IgD-negative memory B cell (primary cell): ENCODE measurements around the gene RAB13. TPM values are rescaled to one million over a fixed set of nuclear protein-coding genes. Genes with fewer than 3 reads are reported as not detected.
A peak's percentile ranks its signal among the peaks of the same experiment; 100 is the strongest.
"Not testable (repeated sequence)": the region's sequence is repeated elsewhere in the genome, so short reads cannot be mapped to it uniquely, and the experiment has no call there.

ENCODE experiments used
- H3K27ac Mint-ChIP-seq, 3 donors: one replicate each; pipeline ENCODE4 v1.8.0; 2020 to 2022; ENCODE audit warnings: mild to moderate bottlenecking in 3 of 3, mixed read lengths in 3 of 3, moderate library complexity in 1 of 3
- H3K27me3 Mint-ChIP-seq: one replicate; pipeline ENCODE4 v1.8.0; 2021; ENCODE audit warnings: mixed read lengths
- H3K36me3 Mint-ChIP-seq: one replicate; pipeline ENCODE4 v1.8.0; 2020; ENCODE audit warnings: mild to moderate bottlenecking, mixed read lengths
- H3K4me1 Mint-ChIP-seq, 3 donors: one replicate each; pipeline ENCODE4 v1.8.0; 2020 to 2022; ENCODE audit warnings: mixed read lengths in 3 of 3, mild to moderate bottlenecking in 1 of 3
- H3K4me3 Mint-ChIP-seq, 4 donors: one replicate each; pipeline ENCODE4 v1.8.0; 2020 to 2022; ENCODE audit warnings: mild to moderate bottlenecking in 4 of 4, mixed read lengths in 4 of 4, moderate library complexity in 3 of 4
- H3K9me3 Mint-ChIP-seq, 3 donors: one replicate each; pipeline ENCODE4 v1.8.0; 2020 to 2021; ENCODE audit warnings: mixed read lengths in 3 of 3, mild to moderate bottlenecking in 1 of 3
- polyA plus RNA-seq: library from polyadenylated mRNA; unstranded; fragments of 300-500 nt; fragmentation: Illumina TruSeq; gene quantifications from one replicate; pipeline ENCODE4 v1.2.3, GENCODE V29; 2021

RAB13 gene
- not detected for polyA plus RNA-seq

- H3K4me1 Mint-ChIP-seq = peaks cover 23 to 24% (median 23%) of the 10 kb centered on the region in 3 donors
- H3K27ac Mint-ChIP-seq = peak within 1 kb of the TSS; percentile 82 to 97 (median 96)
- no peaks in the 10 kb centered on the region for H3K27me3 Mint-ChIP-seq
- H3K4me3 Mint-ChIP-seq = peak within 1 kb of the TSS; percentile 67 to 90 (median 84)
- peaks cover 0 to 2% (median 0%) of the 10 kb centered on the region in 3 donors for H3K9me3 Mint-ChIP-seq
- H3K36me3 Mint-ChIP-seq = no peaks in the 10 kb centered on the region
Measured at GRCh38 chr1:153985941-153986761, at the start of gene RAB13. Gene RAB13 (minus strand): TSS chr1:153986339. CDS start chr1:153986236, 103 bp downstream.

GRCh38 chr1:154033697-154034096 lies 47.6 kb upstream of the RAB13 start:
- H3K27me3 Mint-ChIP-seq, H3K27ac Mint-ChIP-seq, H3K9me3 Mint-ChIP-seq, H3K4me3 Mint-ChIP-seq, H3K4me1 Mint-ChIP-seq, H3K36me3 Mint-ChIP-seq: not testable (repeated sequence)

GRCh38 chr1:154019940-154020339 lies 33.8 kb upstream of the RAB13 start:
- no peaks in the 10 kb centered on the region for H3K27me3 Mint-ChIP-seq
- peaks cover 3% of the 10 kb centered on the region for H3K36me3 Mint-ChIP-seq
- no peaks in the 10 kb centered on the region for H3K9me3 Mint-ChIP-seq
- no peak overlapping the region for H3K4me3 Mint-ChIP-seq
- no peaks in the 10 kb centered on the region for H3K4me1 Mint-ChIP-seq
- no peak overlapping the region for H3K27ac Mint-ChIP-seq

DNA sequence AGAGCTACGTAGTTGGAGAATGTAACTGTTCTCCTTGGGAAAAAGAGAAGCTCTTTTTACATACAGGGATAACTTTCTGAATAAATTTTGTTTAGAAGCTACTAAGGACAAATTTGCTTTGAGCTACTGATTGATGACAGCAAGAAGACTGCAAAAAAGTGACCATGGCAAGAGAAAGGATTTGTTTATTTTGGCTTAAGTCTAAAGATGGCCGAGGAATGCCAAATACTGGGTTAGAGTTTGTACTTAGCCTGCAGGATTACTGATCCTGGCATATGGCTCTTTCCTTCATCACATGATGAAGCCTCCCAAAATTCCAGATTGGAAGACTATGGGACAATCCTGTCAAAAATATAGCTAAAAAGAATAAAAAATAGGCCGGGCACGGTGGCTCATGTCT lies 33.1 kb upstream of the RAB13 start:
- Mint-ChIP-seq H3K4me3 (no peak overlapping the region), H3K9me3 (no peaks in the 10 kb centered on the region), H3K4me1 (no peaks in the 10 kb centered on the region), H3K27me3 (no peaks in the 10 kb centered on the region), H3K36me3 (peaks cover 3% of the 10 kb centered on the region), H3K27ac (no peak overlapping the region)

- H3K27me3 Mint-ChIP-seq = no peaks in the 10 kb centered on the region
- H3K27ac Mint-ChIP-seq = no peak overlapping the region
- H3K4me3 Mint-ChIP-seq = peak overlapping the region in 1 of 4 donors; percentile 13
- H3K9me3 Mint-ChIP-seq = no peaks in the 10 kb centered on the region
- no peaks in the 10 kb centered on the region for H3K4me1 Mint-ChIP-seq
- peaks cover 3% of the 10 kb centered on the region for H3K36me3 Mint-ChIP-seq
Measured at GRCh38 chr1:154014154-154014907, 28.2 kb upstream of the RAB13 start.

DNA sequence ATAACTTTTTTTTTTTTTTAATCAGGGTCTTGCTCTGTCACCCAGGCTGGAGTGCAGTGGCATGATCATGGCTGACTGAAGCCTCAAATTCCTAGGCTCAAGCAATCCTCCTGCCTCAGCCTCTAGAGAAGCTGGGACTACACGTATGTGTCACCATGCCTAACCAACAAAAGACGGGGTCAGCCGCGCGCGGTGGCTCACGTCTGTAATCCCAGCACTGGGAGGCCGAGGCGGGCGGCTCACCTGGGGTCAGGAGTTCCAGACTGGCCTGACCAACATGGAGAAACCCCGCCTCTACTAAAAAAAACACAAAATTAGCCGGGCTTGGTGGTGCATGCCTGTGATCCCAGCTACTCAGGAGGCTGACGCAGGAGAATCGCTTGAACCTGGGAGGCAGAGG lies 26.4 kb upstream of the RAB13 start:
- H3K36me3 Mint-ChIP-seq, H3K27me3 Mint-ChIP-seq, H3K4me1 Mint-ChIP-seq: not testable (repeated sequence)

DNA sequence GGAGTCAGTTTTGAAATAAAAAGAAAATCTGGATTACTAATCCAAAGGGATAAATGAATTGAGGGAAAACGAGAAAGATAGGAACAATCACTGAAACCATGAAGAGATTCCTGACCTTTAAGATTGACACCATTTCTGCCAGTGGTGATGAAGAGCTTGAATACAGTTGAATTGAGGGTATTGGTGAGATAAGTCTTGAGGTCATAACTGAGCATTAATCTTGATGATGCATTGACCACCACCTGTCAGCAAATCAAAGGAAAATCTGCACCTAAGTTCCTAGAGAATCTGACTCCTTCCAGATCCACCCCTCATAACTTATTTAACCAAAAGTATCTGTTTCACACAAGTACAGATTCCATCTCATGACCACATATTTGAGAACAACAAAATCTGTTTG lies 26.0 kb upstream of the RAB13 start:
- no peaks in the 10 kb centered on the region for H3K4me1 Mint-ChIP-seq
- no peak overlapping the region for H3K27ac Mint-ChIP-seq
- peaks cover 3% of the 10 kb centered on the region for H3K36me3 Mint-ChIP-seq
- no peak overlapping the region for H3K4me3 Mint-ChIP-seq
- H3K9me3 Mint-ChIP-seq = no peaks in the 10 kb centered on the region
- no peaks in the 10 kb centered on the region for H3K27me3 Mint-ChIP-seq

More for the DNA sequence above, 26.4 kb upstream of the RAB13 start:
- not testable (repeated sequence) for H3K4me3 Mint-ChIP-seq, H3K27ac Mint-ChIP-seq, H3K9me3 Mint-ChIP-seq

DNA sequence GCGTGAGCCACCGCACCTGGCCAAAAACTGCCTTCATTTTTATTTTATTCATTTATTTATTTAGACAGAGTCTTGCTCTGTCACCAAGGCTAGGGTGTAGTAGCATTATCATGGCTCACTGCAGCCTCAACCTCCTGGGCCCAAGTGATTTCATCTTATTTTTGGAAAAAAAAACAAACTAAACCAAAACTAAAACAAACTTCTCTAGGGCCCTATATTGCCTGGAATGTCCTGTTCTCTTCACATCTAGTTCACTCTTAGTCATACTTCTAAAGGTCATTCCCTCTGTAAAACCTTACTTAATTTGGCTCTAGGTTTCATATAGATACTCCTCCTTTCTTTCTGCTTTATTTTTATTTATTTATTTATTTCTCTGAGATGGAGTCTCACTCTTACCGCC lies 20.0 kb upstream of the RAB13 start:
- Mint-ChIP-seq H3K27me3 (no peaks in the 10 kb centered on the region), H3K4me1 (no peaks in the 10 kb centered on the region), H3K4me3 (no peak overlapping the region), H3K9me3 (no peaks in the 10 kb centered on the region), H3K27ac (no peak overlapping the region), H3K36me3 (no peaks in the 10 kb centered on the region)

- peaks cover 0 to 3% (median under 1%) of the 10 kb centered on the region in 3 donors for H3K4me1 Mint-ChIP-seq
- no peak overlapping the region for H3K27ac Mint-ChIP-seq
- peaks cover 2% of the 10 kb centered on the region for H3K36me3 Mint-ChIP-seq
- H3K4me3 Mint-ChIP-seq = no peak overlapping the region
- no peaks in the 10 kb centered on the region for H3K9me3 Mint-ChIP-seq
- H3K27me3 Mint-ChIP-seq = no peaks in the 10 kb centered on the region
Measured at GRCh38 chr1:154000420-154000819, 14.3 kb upstream of the RAB13 start.

- H3K36me3 Mint-ChIP-seq, H3K27me3 Mint-ChIP-seq, H3K9me3 Mint-ChIP-seq, H3K27ac Mint-ChIP-seq, H3K4me3 Mint-ChIP-seq: not testable (repeated sequence)
- H3K4me1 Mint-ChIP-seq = peaks cover 8 to 11% (median 9%) of the 10 kb centered on the region in 3 donors
Measured at GRCh38 chr1:153996882-153997281, 10.7 kb upstream of the RAB13 start.

DNA sequence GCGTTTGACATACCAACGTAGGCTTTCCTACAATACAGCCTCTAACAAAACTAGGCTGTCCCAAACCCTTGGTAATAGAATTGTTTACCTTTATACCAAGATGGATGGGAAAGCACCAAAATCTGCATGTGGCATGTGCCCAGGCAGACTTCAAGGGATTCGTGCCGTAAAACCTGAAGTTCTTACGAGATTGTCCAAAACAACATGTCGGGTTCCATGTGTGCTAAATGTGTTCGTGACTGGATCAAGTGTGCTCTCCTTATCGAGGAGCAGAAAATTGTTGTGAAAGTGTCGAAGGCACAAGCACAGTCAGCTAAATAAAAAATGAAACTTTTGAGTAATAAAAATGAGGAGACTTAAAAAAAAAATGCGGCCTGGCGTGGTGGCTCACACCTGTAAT lies 9.5 kb upstream of the RAB13 start:
- H3K4me3 Mint-ChIP-seq = peak overlapping the region in 1 of 4 donors; percentile 83
- no peaks in the 10 kb centered on the region for H3K27me3 Mint-ChIP-seq

GRCh38 chr1:153995202-153995601 lies 9.1 kb upstream of the RAB13 start:
- H3K27ac Mint-ChIP-seq = peak overlapping the region in 1 of 3 donors; percentile 39
- no peaks in the 10 kb centered on the region for H3K27me3 Mint-ChIP-seq
- H3K36me3 Mint-ChIP-seq = peaks cover 9% of the 10 kb centered on the region
- peak overlapping the region in 1 of 4 donors; percentile 83 for H3K4me3 Mint-ChIP-seq
- H3K9me3 Mint-ChIP-seq = peaks cover 0 to 2% (median 0%) of the 10 kb centered on the region in 3 donors
- H3K4me1 Mint-ChIP-seq = peaks cover 18 to 24% (median 18%) of the 10 kb centered on the region in 3 donors

More for the DNA sequence above, 9.5 kb upstream of the RAB13 start:
- H3K27ac Mint-ChIP-seq = peak overlapping the region in 1 of 3 donors; percentile 39
- H3K36me3 Mint-ChIP-seq = peaks cover 9% of the 10 kb centered on the region
- peaks cover 14 to 20% (median 15%) of the 10 kb centered on the region in 3 donors for H3K4me1 Mint-ChIP-seq
- no peaks in the 10 kb centered on the region for H3K9me3 Mint-ChIP-seq

DNA sequence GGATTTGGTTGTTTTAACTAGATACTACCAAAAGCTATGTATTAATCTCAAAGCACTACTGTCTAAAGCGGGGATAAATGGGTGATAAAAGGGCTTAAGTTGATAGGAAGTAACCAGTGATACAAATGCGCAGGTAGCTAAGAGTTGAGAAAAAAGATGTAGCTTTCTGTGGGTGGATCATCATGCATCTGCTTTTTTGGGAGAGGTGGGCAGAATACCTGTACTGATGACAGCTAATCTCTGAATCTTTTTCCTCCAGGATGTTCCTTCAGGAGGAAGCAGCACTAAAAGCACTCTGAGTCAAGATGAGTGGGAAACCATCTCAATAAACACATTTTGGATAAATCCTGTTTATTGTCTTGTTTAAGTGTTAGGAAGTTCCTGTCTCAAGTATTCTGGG lies 5.7 kb upstream of the RAB13 start:
- H3K4me3 Mint-ChIP-seq = peak overlapping the region; percentile 84 to 99 (median 98)
- peak overlapping the region; percentile 85 to 100 (median 99) for H3K27ac Mint-ChIP-seq
- peaks cover 8% of the 10 kb centered on the region for H3K36me3 Mint-ChIP-seq
- H3K27me3 Mint-ChIP-seq = no peaks in the 10 kb centered on the region
- H3K9me3 Mint-ChIP-seq = peaks cover 0 to 2% (median 0%) of the 10 kb centered on the region in 3 donors
- H3K4me1 Mint-ChIP-seq = peaks cover 24 to 28% (median 24%) of the 10 kb centered on the region in 3 donors

- Mint-ChIP-seq H3K27ac (peak overlapping the region; percentile 85 to 100 (median 99)), H3K9me3 (peaks cover 0 to 2% (median 0%) of the 10 kb centered on the region in 3 donors), H3K4me1 (peaks cover 29 to 32% (median 29%) of the 10 kb centered on the region in 3 donors), H3K4me3 (peak overlapping the region; percentile 84 to 99 (median 98)), H3K27me3 (no peaks in the 10 kb centered on the region), H3K36me3 (peaks cover 7% of the 10 kb centered on the region)
Measured at GRCh38 chr1:153991151-153991630, 5.1 kb upstream of the RAB13 start.

GRCh38 chr1:153990468-153991150 lies 4.5 kb upstream of the RAB13 start, which contains the start of gene RPS27:
Gene RPS27 (plus strand): TSS chr1:153990762. CDS start chr1:153990797, 35 bp downstream.
- Mint-ChIP-seq H3K36me3 (peaks cover 7% of the 10 kb centered on the region), H3K4me1 (peaks cover 31 to 34% (median 33%) of the 10 kb centered on the region in 3 donors)

More at GRCh38 chr1:153990468-153991150, 4.5 kb upstream of the RAB13 start, which contains the start of gene RPS27:
- Mint-ChIP-seq H3K27me3 (no peaks in the 10 kb centered on the region), H3K9me3 (peaks cover 0 to 2% (median 0%) of the 10 kb centered on the region in 3 donors), H3K4me3 (peak within 1 kb of the TSS; percentile 84 to 99 (median 98)), H3K27ac (peak within 1 kb of the TSS; percentile 85 to 100 (median 99))
